RWPE2 (cell line): ENCODE measurements around the gene KIFBP.

ENCODE experiments used
- ATAC-seq: fragments of 200-7000 bp; cut with Tn5 transposase; 3 replicates; pipeline ENCODE4 v1.9.1; 2021; ENCODE audit warnings: low read depth
- DNase-seq: peaks from one replicate; pipeline ENCODE4 v3.0.0-alpha.2; 2020; ENCODE audit warnings: low spot score
- H3K27ac ChIP-seq: fragments of 450-650 bp; 2 replicates; pipeline ENCODE4 v1.5.1; 2017; ENCODE audit warnings: mild to moderate bottlenecking; ENCODE audit not compliant: poor library complexity, severe bottlenecking
- H3K27me3 ChIP-seq: fragments of 250-450 bp; sonication (Bioruptor Pico); 2 replicates; pipeline ENCODE4 v1.5.1; 2021; ENCODE audit warnings: mild to moderate bottlenecking, moderate library complexity; ENCODE audit not compliant: insufficient read depth, poor library complexity, severe bottlenecking
- H3K36me3 ChIP-seq: fragments of 250-450 bp; sonication (Bioruptor Pico); 2 replicates; pipeline ENCODE4 v1.5.1; 2020; ENCODE audit warnings: low read depth, mild to moderate bottlenecking, moderate library complexity
- H3K4me1 ChIP-seq: fragments of 250-450 bp; sonication (Bioruptor Pico); 2 replicates; pipeline ENCODE4 v1.5.1; 2021; ENCODE audit warnings: mild to moderate bottlenecking, moderate library complexity; ENCODE audit not compliant: insufficient read depth, poor library complexity, severe bottlenecking
- H3K4me3 ChIP-seq: fragments of 250-450 bp; sonication (Bioruptor Pico); 2 replicates; pipeline ENCODE4 v1.5.1; 2021; ENCODE audit warnings: mild to moderate bottlenecking, moderate library complexity; ENCODE audit not compliant: severe bottlenecking
- H3K9me3 ChIP-seq: fragments of 250-450 bp; sonication (Bioruptor Pico); 2 replicates; pipeline ENCODE4 v1.5.1; 2021; ENCODE audit warnings: mild to moderate bottlenecking, moderate library complexity; ENCODE audit not compliant: severe bottlenecking
- CTCF ChIP-seq: fragments of 450-650 bp; IDR thresholded peaks from one replicate; pipeline ENCODE4 v1.5.1; 2017; ENCODE audit warnings: mild to moderate bottlenecking, moderate library complexity; ENCODE audit not compliant: poor library complexity, severe bottlenecking

KIFBP gene

GRCh38 chr10:68997211-68997610, 8.6 kb downstream of the KIFBP start:
- DNase-seq (no peak), ATAC-seq (no peak)
- no peak for TF ChIP-seq CTCF
- Histone ChIP-seq H3K4me3 (no peak overlapping the region), H3K27me3 (no peaks in the 10 kb centered on the region), H3K9me3 (no peaks in the 10 kb centered on the region), H3K36me3 (peaks cover 36% of the 10 kb centered on the region), H3K4me1 (peaks cover 17% of the 10 kb centered on the region), H3K27ac (no peak overlapping the region)

- Histone ChIP-seq H3K9me3 (no peaks in the 10 kb centered on the region), H3K4me1 (no peaks in the 10 kb centered on the region), H3K36me3 (peaks cover 72% of the 10 kb centered on the region), H3K27me3 (no peaks in the 10 kb centered on the region), H3K4me3 (no peak overlapping the region), H3K27ac (no peak overlapping the region)
- ATAC-seq (no peak), DNase-seq (no peak)
- TF ChIP-seq CTCF, result peak; percentile 64
These were observed 16.2 kb downstream of the KIFBP start for GRCh38 chr10:69004821-69005220.

GRCh38 chr10:69005704-69006485, 17.3 kb downstream of the KIFBP start:
- no peak for ATAC-seq
- no peak overlapping the region for H3K27ac ChIP-seq
- H3K27me3 ChIP-seq, result no peaks in the 10 kb centered on the region
- peaks cover 72% of the 10 kb centered on the region for H3K36me3 ChIP-seq
- H3K9me3 ChIP-seq, result no peaks in the 10 kb centered on the region
- no peak for DNase-seq
- no peak overlapping the region for H3K4me3 ChIP-seq
- TF ChIP-seq CTCF, result no peak
- H3K4me1 ChIP-seq, result no peaks in the 10 kb centered on the region

- H3K27me3 ChIP-seq, result no peaks in the 10 kb centered on the region
- no peaks in the 10 kb centered on the region for H3K9me3 ChIP-seq
- DNase-seq (no peak), ATAC-seq (no peak)
- H3K36me3 ChIP-seq, result peaks cover 76% of the 10 kb centered on the region
- no peak for TF ChIP-seq CTCF
- H3K4me3 ChIP-seq, result no peak overlapping the region
- H3K4me1 ChIP-seq, result no peaks in the 10 kb centered on the region
- H3K27ac ChIP-seq, result no peak overlapping the region
These were observed 18.7 kb downstream of the KIFBP start for GRCh38 chr10:69007260-69007659.

GRCh38 chr10:69009360-69009759, 20.8 kb downstream of the KIFBP start:
- Histone ChIP-seq H3K36me3 (peaks cover 87% of the 10 kb centered on the region), H3K4me3 (no peak overlapping the region)
- no peak for DNase-seq

More at GRCh38 chr10:69009360-69009759, 20.8 kb downstream of the KIFBP start:
- no peaks in the 10 kb centered on the region for H3K4me1 ChIP-seq
- no peak for TF ChIP-seq CTCF
- H3K27ac ChIP-seq, result no peak overlapping the region
- no peak for ATAC-seq
- H3K9me3 ChIP-seq, result no peaks in the 10 kb centered on the region
- H3K27me3 ChIP-seq, result no peaks in the 10 kb centered on the region
